Suprapubic skin (tissue), 4 donors: ENCODE data around the gene TWSG1. TPM values are rescaled to one million over a fixed set of nuclear protein-coding genes. Genes with fewer than 3 reads are reported as not detected.

ENCODE experiments used
- DNase-seq, 2 donors: peaks; one replicate each; pipeline ENCODE4 v3.0.0-alpha.2; 2019; ENCODE audit warnings: low spot score in 2 of 2
- H3K27ac ChIP-seq: fragments of 200-600 bp; sonication (generic); one replicate; pipeline ENCODE4 v1.5.1; 2019
- H3K27me3 ChIP-seq: fragments of 200-600 bp; sonication (generic); one replicate; pipeline ENCODE4 v1.5.1; 2019
- H3K36me3 ChIP-seq: fragments of 200-600 bp; sonication (generic); one replicate; pipeline ENCODE4 v1.5.1; 2019
- H3K4me1 ChIP-seq: fragments of 200-600 bp; sonication (generic); one replicate; pipeline ENCODE4 v1.5.1; 2019
- H3K4me3 ChIP-seq: fragments of 200-600 bp; sonication (generic); one replicate; pipeline ENCODE4 v1.5.1; 2019; ENCODE audit warnings: mild to moderate bottlenecking
- H3K9me3 ChIP-seq: fragments of 200-600 bp; sonication (generic); one replicate; pipeline ENCODE4 v1.5.1; 2019
- EP300 ChIP-seq: sonication (generic); formaldehyde crosslinking; IDR thresholded peaks from one replicate; pipeline ENCODE4 v1.6.1; 2017; ENCODE audit warnings: antibody characterized with exemption
- POLR2A ChIP-seq, 2 donors: fragments of 450-650 bp; IDR thresholded peaks; one replicate each; pipeline ENCODE4 v1.6.1; 2017; ENCODE audit warnings: antibody characterized with exemption in 2 of 2, mild to moderate bottlenecking in 2 of 2, moderate library complexity in 2 of 2
- POLR2AphosphoS5 ChIP-seq, 3 donors: sonication (generic); formaldehyde crosslinking; IDR thresholded peaks; one replicate each; pipeline ENCODE4 v1.6.1; 2017; ENCODE audit warnings: antibody characterized with exemption in 3 of 3
- WGBS: methylation state at CpG from one replicate; pipeline ENCODE4 v1.1.5; 2018; 5-methylcytosine and 5-hydroxymethylcytosine counted together
- total RNA-seq, 4 donors: library from RNA; depleted of rRNA; stranded (reverse); fragments of >200 nt; gene quantifications; one replicate each; pipeline ENCODE4 v1.1.0, GENCODE V29; 2016
- TF ChIP-seq, protein P1 (sequence below), 2 donors: fragments of 200-600 bp in 1 of 2; fragments of 450-650 bp in 1 of 2; sonication (generic) in 1 of 2; IDR thresholded peaks; one replicate each; pipeline ENCODE4 v1.5.1; 2016 to 2019; ENCODE audit warnings: antibody characterized with exemption in 2 of 2, mild to moderate bottlenecking in 1 of 2, moderate library complexity in 1 of 2

The TWSG1 gene
- 10 to 100 TPM; 18.7 to 41.6 (median 26.1) TPM for total RNA-seq

DNA sequence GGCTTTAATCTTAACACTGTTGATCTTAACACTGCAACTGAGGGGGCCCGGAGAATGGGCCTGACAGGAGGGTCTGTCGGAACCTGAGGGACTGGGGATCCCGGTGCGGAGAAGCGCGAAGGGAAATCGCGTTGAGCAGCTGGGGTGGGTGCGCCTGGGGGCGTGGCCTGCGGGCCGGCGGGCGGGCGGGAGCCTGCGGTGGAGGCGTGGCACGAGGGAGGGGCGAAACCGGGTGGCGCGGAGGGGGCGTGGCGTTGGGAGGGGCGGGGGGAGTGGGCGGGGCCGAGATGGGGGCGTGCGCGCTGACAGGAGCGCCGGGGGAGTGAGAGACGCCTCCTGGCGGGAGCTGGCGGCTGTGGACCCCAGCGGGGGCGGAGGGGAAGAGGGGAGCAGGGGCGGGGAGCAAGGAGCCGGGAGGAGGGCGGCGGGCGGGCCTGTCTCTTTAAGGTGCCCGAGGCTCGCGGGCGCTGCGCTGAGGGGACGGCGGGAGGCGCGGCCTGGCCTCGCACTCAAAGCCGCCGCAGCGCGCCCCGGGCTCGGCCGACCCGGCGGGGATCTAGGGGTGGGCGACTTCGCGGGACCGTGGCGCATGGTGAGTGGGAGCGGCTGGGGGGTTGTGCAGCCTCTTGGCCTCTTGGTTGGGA lies at the start of gene TWSG1:
TSS of gene TWSG1 (plus strand) at position 445 of the 644 bp plus-strand sequence. CDS start 2,457 bp downstream, outside the sequence.
- Histone ChIP-seq H3K4me3 (peak within 1 kb of the TSS; percentile 71), H3K27ac (peak within 1 kb of the TSS; percentile 75), H3K4me1 (peaks cover 19% of the 10 kb centered on the region), H3K27me3 (no peaks in the 10 kb centered on the region), H3K9me3 (no peaks in the 10 kb centered on the region), H3K36me3 (peaks cover 4% of the 10 kb centered on the region)
- TF ChIP-seq EP300: no peak
- TF ChIP-seq, protein P1, sequence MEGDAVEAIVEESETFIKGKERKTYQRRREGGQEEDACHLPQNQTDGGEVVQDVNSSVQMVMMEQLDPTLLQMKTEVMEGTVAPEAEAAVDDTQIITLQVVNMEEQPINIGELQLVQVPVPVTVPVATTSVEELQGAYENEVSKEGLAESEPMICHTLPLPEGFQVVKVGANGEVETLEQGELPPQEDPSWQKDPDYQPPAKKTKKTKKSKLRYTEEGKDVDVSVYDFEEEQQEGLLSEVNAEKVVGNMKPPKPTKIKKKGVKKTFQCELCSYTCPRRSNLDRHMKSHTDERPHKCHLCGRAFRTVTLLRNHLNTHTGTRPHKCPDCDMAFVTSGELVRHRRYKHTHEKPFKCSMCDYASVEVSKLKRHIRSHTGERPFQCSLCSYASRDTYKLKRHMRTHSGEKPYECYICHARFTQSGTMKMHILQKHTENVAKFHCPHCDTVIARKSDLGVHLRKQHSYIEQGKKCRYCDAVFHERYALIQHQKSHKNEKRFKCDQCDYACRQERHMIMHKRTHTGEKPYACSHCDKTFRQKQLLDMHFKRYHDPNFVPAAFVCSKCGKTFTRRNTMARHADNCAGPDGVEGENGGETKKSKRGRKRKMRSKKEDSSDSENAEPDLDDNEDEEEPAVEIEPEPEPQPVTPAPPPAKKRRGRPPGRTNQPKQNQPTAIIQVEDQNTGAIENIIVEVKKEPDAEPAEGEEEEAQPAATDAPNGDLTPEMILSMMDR (IDR thresholded peaks at IDR 0.05): peak in 1 of 2 donors; percentile 56
- TF ChIP-seq POLR2AphosphoS5 (IDR thresholded peaks at IDR 0.05): no peak
- TF ChIP-seq POLR2A (IDR thresholded peaks at IDR 0.05): peak in 1 of 2 donors; percentile 30
- 0% methylated on average over 1 of the region's 67 CpGs for WGBS
- DNase-seq: peak; percentile 94 to 95

DNA sequence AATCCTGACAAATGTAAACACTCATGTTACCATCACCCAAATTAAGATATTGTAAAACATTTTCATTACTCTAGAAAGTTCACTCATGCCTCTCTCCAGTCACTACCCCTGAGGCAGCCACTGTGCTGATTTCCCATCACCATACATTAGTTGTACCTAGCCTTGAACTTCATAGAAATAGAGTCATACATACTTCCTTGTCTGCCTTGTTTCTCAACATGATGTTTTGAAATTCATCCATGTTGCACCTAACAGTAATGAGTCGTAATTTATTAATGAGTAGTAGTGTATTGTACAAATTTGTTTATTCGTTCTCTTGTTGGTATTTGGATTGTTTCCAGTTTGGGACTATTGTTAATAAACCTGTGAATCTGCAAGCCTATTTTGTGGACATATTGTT lies 49.0 kb upstream of the TWSG1 start:
- no peak overlapping the region for H3K4me3 ChIP-seq
- TF ChIP-seq EP300: no peak
- TF ChIP-seq POLR2A (IDR thresholded peaks at IDR 0.05): no peak
- TF ChIP-seq POLR2AphosphoS5 (IDR thresholded peaks at IDR 0.05): no peak
- TF ChIP-seq, protein P1 (IDR thresholded peaks at IDR 0.05): no peak
- H3K27ac ChIP-seq: no peak overlapping the region
- H3K9me3 ChIP-seq: no peaks in the 10 kb centered on the region
- DNase-seq: no peak
- no peaks in the 10 kb centered on the region for H3K27me3 ChIP-seq
- 71% methylated on average over 2 of the region's 2 CpGs for WGBS
- H3K36me3 ChIP-seq: peaks cover 11% of the 10 kb centered on the region
- H3K4me1 ChIP-seq: no peaks in the 10 kb centered on the region

DNA sequence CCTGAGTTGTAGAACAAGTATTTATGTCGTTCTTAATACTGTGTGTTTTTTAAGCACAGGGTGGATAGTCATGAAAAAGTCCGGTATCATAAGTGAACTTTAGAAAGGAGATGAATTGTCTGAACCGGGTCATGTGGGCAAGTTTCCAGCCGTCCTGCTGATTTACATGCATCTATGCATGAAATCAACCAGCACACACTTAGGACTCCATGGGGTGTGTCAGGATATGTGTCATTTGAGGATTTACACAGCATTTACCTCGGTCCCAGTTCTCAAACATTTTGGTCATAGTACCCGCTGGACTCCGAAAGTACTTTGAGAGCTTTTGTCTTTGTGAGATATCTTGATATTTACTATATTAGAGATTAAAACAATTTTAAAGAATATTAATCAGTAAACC lies 47.5 kb upstream of the TWSG1 start:
- Histone ChIP-seq H3K36me3 (peaks cover 5% of the 10 kb centered on the region), H3K27me3 (no peaks in the 10 kb centered on the region), H3K4me3 (no peak overlapping the region), H3K9me3 (no peaks in the 10 kb centered on the region), H3K27ac (no peak overlapping the region), H3K4me1 (no peaks in the 10 kb centered on the region)
- 69% methylated on average over 7 of the region's 7 CpGs for WGBS
- DNase-seq: no peak
- TF ChIP-seq POLR2AphosphoS5 (IDR thresholded peaks at IDR 0.05) (no peak), EP300 (no peak), POLR2A (IDR thresholded peaks at IDR 0.05) (no peak)
- TF ChIP-seq, protein P1 (IDR thresholded peaks at IDR 0.05): no peak

DNA sequence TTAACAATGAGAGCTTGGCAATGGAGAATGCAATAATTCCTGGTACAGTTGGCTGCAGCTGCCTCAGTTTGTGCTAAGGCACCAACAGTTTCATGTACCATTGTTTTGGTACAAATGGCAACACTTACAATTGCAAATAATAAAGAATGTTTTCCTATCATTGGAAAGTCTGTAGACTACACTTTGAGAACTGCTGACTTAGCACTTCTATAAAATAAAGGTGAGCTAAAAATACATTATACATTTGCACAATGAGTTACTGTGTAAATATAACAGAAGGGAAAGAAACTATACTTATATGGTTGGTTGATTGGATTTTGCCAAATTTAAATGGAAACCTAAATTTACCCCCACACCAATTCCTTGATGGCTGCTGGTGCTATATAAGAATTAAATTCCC lies 44.9 kb upstream of the TWSG1 start:
- Histone ChIP-seq H3K27ac (no peak overlapping the region), H3K36me3 (no peaks in the 10 kb centered on the region), H3K9me3 (peaks cover 9% of the 10 kb centered on the region), H3K4me1 (no peaks in the 10 kb centered on the region), H3K27me3 (no peaks in the 10 kb centered on the region), H3K4me3 (no peak overlapping the region)
- DNase-seq: no peak
- TF ChIP-seq, protein P1 (IDR thresholded peaks at IDR 0.05): no peak
- no peak for TF ChIP-seq POLR2A (IDR thresholded peaks at IDR 0.05)
- TF ChIP-seq EP300: no peak
- TF ChIP-seq POLR2AphosphoS5 (IDR thresholded peaks at IDR 0.05): no peak

DNA sequence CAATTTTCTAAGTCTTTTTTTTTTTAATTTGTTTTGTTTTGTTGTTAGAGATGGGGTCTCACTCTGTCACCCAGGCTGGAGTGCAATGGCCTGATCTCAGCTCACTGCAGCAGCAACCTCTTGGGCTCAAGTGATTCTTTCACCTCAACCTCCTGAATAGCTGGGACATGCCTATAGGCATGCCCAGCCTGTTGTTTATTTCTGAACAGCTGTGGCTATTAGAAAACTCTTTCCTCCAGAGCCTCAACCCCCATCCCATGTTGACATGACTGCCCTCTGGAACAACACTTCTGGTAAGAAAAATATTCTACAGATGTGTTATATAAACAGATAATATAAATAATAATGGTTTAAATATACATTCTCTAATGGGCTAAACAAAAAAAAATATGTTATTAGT lies 44.4 kb upstream of the TWSG1 start:
- no peak for DNase-seq
- TF ChIP-seq EP300 (no peak), POLR2A (IDR thresholded peaks at IDR 0.05) (no peak), POLR2AphosphoS5 (IDR thresholded peaks at IDR 0.05) (no peak)
- TF ChIP-seq, protein P1 (IDR thresholded peaks at IDR 0.05): no peak
- peaks cover 9% of the 10 kb centered on the region for H3K9me3 ChIP-seq
- H3K4me3 ChIP-seq: no peak overlapping the region
- no peaks in the 10 kb centered on the region for H3K36me3 ChIP-seq
- no peak overlapping the region for H3K27ac ChIP-seq
- H3K4me1 ChIP-seq: no peaks in the 10 kb centered on the region
- no peaks in the 10 kb centered on the region for H3K27me3 ChIP-seq
